Loucy (cell line): ENCODE results near the gene MAB21L3.

ENCODE experiments used
- H2AFZ ChIP-seq: fragments of 200-600 bp; sonication (generic); 2 replicates; pipeline ENCODE4 v1.6.0; 2016; ENCODE audit warnings: antibody characterized with exemption, mild to moderate bottlenecking, low read length, moderate library complexity
- H3F3A ChIP-seq: fragments of 200-600 bp; 2 replicates; pipeline ENCODE4 v1.6.0; 2016; ENCODE audit warnings: antibody characterized with exemption, low read depth, mild to moderate bottlenecking
- H3K27me3 ChIP-seq: fragments of 200-600 bp; sonication (generic); 2 replicates; pipeline ENCODE4 v1.6.1; 2014; ENCODE audit warnings: low read length, mild to moderate bottlenecking; ENCODE audit not compliant: insufficient read depth, poor library complexity, severe bottlenecking
- H3K36me3 ChIP-seq: fragments of 200-600 bp; sonication (generic); 2 replicates; pipeline ENCODE4 v1.6.1; 2016; ENCODE audit warnings: low read length; ENCODE audit not compliant: insufficient read depth
- H3K4me1 ChIP-seq: fragments of 200-600 bp; sonication (generic); 2 replicates; pipeline ENCODE4 v1.5.1; 2014; ENCODE audit warnings: low read length, mild to moderate bottlenecking; ENCODE audit not compliant: insufficient read depth, poor library complexity, severe bottlenecking
- H3K4me2 ChIP-seq: fragments of 200-600 bp; sonication (generic); 2 replicates; pipeline ENCODE4 v1.6.0; 2014; ENCODE audit warnings: antibody characterized with exemption, low read length, low read depth, mild to moderate bottlenecking; ENCODE audit not compliant: poor library complexity, severe bottlenecking
- H3K4me3 ChIP-seq: fragments of 200-600 bp; sonication (generic); 2 replicates; pipeline ENCODE4 v1.5.1; 2014; ENCODE audit warnings: low read length, mild to moderate bottlenecking, mixed read lengths; ENCODE audit not compliant: poor library complexity, severe bottlenecking
- H3K79me2 ChIP-seq: fragments of 200-600 bp; sonication (generic); 2 replicates; pipeline ENCODE4 v1.6.1; 2014; ENCODE audit warnings: low read length; ENCODE audit not compliant: insufficient read depth
- H3K9ac ChIP-seq: fragments of 200-600 bp; sonication (generic); 2 replicates; pipeline ENCODE4 v1.6.0; 2014; ENCODE audit warnings: mild to moderate bottlenecking, low read depth, low read length, moderate library complexity; ENCODE audit not compliant: poor library complexity, severe bottlenecking
- H3K9me2 ChIP-seq: fragments of 200-600 bp; sonication (generic); replicated peaks from 2 replicates; pipeline ENCODE4 v1.6.1; 2016; ENCODE audit warnings: low read depth, low read length, mixed read lengths
- H3K9me3 ChIP-seq: fragments of 200-600 bp; sonication (generic); 2 replicates; pipeline ENCODE4 v1.6.1; 2014; ENCODE audit warnings: mild to moderate bottlenecking, antibody characterized with exemption, low read length, low read depth; ENCODE audit not compliant: insufficient read depth
- H4K20me1 ChIP-seq: fragments of 200-600 bp; sonication (generic); 2 replicates; pipeline ENCODE4 v1.6.0; 2014; ENCODE audit warnings: antibody characterized with exemption, low read length, mild to moderate bottlenecking; ENCODE audit not compliant: insufficient read depth, poor library complexity, severe bottlenecking
- EZH2phosphoT487 ChIP-seq: fragments of 200-600 bp; IDR thresholded peaks from 2 replicates; pipeline ENCODE4 v1.6.1; 2018; ENCODE audit warnings: antibody characterized with exemption, mild to moderate bottlenecking, moderate library complexity, borderline replicate concordance
- TF ChIP-seq, protein P1 (sequence below): fragments of 200-600 bp; sonication (generic); conservative IDR thresholded peaks from 2 replicates; pipeline ENCODE4 v1.5.1; 2014; ENCODE audit warnings: mild to moderate bottlenecking, antibody characterized with exemption, low read length

The MAB21L3 gene

DNA sequence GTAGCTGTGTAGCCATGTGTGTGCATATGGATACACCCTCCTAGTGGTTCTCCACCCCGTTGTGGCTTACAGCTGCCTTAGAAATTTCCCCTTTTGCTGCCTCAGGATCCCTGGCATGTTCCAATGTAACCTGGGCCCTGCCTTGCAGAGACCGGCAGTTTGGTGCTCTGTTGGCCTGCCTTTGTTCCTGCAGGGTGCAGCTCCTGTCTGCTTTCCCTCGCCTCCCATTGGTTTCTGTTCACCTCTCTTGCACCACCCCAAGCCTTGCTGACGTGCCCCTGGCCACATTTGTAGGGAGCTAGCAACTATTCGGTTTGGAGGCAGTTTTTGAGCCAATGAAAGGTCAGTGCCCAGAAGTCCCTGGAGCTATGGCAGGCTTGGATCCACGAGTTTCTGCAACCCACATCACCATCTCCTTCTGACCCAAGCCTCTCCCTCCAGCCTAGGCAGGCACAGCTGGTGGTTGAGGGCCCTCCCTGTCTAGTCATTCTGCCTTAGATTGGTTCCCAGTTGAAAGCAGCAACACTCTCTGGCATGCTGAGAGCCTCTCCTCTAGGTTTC lies 54.9 kb downstream of the MAB21L3 start:
- Histone ChIP-seq H3F3A (no peaks in the 10 kb centered on the region), H3K4me3 (no peak overlapping the region), H4K20me1 (no peaks in the 10 kb centered on the region), H3K4me1 (peaks cover 35% of the 10 kb centered on the region), H3K36me3 (no peaks in the 10 kb centered on the region), H3K9me2 (no peaks in the 10 kb centered on the region), H3K79me2 (no peaks in the 10 kb centered on the region), H3K9ac (no peak overlapping the region), H2AFZ (no peak overlapping the region), H3K9me3 (no peaks in the 10 kb centered on the region), H3K4me2 (no peak overlapping the region), H3K27me3 (no peaks in the 10 kb centered on the region)
- TF ChIP-seq, protein P1, sequence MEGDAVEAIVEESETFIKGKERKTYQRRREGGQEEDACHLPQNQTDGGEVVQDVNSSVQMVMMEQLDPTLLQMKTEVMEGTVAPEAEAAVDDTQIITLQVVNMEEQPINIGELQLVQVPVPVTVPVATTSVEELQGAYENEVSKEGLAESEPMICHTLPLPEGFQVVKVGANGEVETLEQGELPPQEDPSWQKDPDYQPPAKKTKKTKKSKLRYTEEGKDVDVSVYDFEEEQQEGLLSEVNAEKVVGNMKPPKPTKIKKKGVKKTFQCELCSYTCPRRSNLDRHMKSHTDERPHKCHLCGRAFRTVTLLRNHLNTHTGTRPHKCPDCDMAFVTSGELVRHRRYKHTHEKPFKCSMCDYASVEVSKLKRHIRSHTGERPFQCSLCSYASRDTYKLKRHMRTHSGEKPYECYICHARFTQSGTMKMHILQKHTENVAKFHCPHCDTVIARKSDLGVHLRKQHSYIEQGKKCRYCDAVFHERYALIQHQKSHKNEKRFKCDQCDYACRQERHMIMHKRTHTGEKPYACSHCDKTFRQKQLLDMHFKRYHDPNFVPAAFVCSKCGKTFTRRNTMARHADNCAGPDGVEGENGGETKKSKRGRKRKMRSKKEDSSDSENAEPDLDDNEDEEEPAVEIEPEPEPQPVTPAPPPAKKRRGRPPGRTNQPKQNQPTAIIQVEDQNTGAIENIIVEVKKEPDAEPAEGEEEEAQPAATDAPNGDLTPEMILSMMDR: no peak
- no peak for TF ChIP-seq EZH2phosphoT487

DNA sequence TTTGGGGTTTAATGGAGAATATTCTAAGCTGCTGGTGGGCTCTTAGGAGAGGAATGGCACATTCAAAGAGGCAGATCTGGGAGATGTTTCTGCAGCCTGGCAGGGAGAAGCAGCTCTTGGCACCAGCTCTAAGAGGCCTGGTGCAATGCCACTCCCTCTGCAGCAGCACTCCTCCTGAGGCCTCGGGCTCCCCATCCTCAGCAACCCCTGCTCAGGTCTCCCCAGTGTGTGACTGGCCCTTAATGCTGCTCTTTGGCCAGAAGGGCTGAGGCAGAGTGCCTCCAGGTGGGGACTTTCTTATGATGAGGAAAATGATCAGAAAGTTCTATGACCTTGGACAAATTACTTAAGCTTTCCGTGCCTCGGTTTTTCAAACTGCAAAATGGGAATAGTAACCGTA lies 55.5 kb downstream of the MAB21L3 start:
- no peak overlapping the region for H3K9ac ChIP-seq
- no peak overlapping the region for H3K4me3 ChIP-seq
- no peaks in the 10 kb centered on the region for H3F3A ChIP-seq
- H3K27me3 ChIP-seq: no peaks in the 10 kb centered on the region
- no peaks in the 10 kb centered on the region for H3K79me2 ChIP-seq
- H3K9me3 ChIP-seq: no peaks in the 10 kb centered on the region
- H4K20me1 ChIP-seq: no peaks in the 10 kb centered on the region
- H3K4me1 ChIP-seq: peaks cover 35% of the 10 kb centered on the region
- H3K9me2 ChIP-seq: no peaks in the 10 kb centered on the region
- no peak overlapping the region for H3K4me2 ChIP-seq
- H3K36me3 ChIP-seq: no peaks in the 10 kb centered on the region
- no peak overlapping the region for H2AFZ ChIP-seq
- no peak for TF ChIP-seq EZH2phosphoT487
- TF ChIP-seq, protein P1: no peak

DNA sequence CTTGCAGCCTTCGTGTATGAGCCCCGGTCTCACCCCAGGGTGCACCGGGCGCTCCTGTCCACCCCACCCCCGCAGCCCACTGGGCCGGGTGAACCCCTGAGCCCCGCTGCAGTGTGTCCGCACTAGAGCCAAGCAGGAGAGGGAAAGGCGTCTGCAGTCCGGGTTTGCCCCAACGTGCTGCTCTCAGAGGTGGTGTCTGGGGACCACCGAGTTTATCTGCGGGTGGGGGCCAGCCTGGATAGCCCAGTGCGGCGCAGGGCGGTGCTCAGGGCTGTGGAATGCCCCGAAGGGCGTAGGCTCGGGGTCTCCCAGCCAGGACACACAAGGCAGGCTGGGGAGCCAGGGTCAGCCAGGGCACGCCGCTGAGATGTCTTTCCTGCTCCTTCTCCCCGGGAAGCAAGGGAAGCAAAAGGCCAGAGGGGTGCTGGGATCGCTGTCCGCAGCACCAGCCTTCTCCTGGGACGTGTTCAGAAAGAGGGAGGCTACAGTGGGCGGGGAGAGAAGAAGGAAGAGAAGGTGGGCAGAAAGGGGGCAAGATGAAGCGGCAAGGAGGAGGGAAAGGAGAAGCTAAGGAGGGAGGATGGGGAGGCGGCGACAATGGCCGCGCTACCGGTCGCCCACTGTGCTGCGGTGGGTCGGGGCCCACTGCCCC lies 56.6 kb downstream of the MAB21L3 start:
- Histone ChIP-seq H3K4me1 (peaks cover 35% of the 10 kb centered on the region), H3F3A (no peaks in the 10 kb centered on the region), H3K4me2 (peak overlapping the region; percentile 88), H3K9me2 (no peaks in the 10 kb centered on the region), H3K4me3 (peak overlapping the region; percentile 74), H3K79me2 (no peaks in the 10 kb centered on the region), H3K27me3 (no peaks in the 10 kb centered on the region), H4K20me1 (no peaks in the 10 kb centered on the region), H3K36me3 (no peaks in the 10 kb centered on the region), H3K9me3 (no peaks in the 10 kb centered on the region), H2AFZ (peak overlapping the region; percentile 89), H3K9ac (peak overlapping the region; percentile 74)
- TF ChIP-seq EZH2phosphoT487: no peak
- TF ChIP-seq, protein P1: no peak
